ENCODE data around the gene KRTAP4-8.
"Not testable (repeated sequence)": the region's sequence is repeated elsewhere in the genome, so short reads cannot be mapped to it uniquely, and the experiment has no call there.

GRCh38 chr17:41117846-41118386 lies 20.0 kb upstream of the KRTAP4-8 start, which contains the start of gene KRTAP4-11:
- not testable (repeated sequence) for TF ChIP-seq CHD2 (IDR thresholded peaks at IDR 0.05; ENCODE audit: low read length); POLR2AphosphoS5 (IDR thresholded peaks at IDR 0.05; ENCODE audit: low read depth, low read length); JUN (IDR thresholded peaks at IDR 0.05; ENCODE audit: low read depth, low read length); RAD21 (IDR thresholded peaks at IDR 0.05 in 1 of 2, conservative IDR thresholded peaks at IDR 0.05 in 1 of 2; ENCODE audit: low read depth in 2 of 2, low read length in 2 of 2); EP300 (IDR thresholded peaks at IDR 0.05; ENCODE audit: borderline replicate concordance in 1 of 2, low read depth in 2 of 2, low read length in 2 of 2); ASH2L (IDR thresholded peaks at IDR 0.05; ENCODE audit: low read length); JUND (IDR thresholded peaks at IDR 0.05; ENCODE audit: low read length); SP2 (IDR thresholded peaks at IDR 0.05; ENCODE audit: low read length); NRF1 (IDR thresholded peaks at IDR 0.05; ENCODE audit: low read depth, low read length); TAF1 (IDR thresholded peaks at IDR 0.05; ENCODE audit: low read depth, low read length); CEBPB (IDR thresholded peaks at IDR 0.05; ENCODE audit: low read depth, low read length)
- TF ChIP-seq, protein P1, sequence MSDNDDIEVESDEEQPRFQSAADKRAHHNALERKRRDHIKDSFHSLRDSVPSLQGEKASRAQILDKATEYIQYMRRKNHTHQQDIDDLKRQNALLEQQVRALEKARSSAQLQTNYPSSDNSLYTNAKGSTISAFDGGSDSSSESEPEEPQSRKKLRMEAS (IDR thresholded peaks at IDR 0.05) = not testable (repeated sequence)
- TF ChIP-seq, protein P2, sequence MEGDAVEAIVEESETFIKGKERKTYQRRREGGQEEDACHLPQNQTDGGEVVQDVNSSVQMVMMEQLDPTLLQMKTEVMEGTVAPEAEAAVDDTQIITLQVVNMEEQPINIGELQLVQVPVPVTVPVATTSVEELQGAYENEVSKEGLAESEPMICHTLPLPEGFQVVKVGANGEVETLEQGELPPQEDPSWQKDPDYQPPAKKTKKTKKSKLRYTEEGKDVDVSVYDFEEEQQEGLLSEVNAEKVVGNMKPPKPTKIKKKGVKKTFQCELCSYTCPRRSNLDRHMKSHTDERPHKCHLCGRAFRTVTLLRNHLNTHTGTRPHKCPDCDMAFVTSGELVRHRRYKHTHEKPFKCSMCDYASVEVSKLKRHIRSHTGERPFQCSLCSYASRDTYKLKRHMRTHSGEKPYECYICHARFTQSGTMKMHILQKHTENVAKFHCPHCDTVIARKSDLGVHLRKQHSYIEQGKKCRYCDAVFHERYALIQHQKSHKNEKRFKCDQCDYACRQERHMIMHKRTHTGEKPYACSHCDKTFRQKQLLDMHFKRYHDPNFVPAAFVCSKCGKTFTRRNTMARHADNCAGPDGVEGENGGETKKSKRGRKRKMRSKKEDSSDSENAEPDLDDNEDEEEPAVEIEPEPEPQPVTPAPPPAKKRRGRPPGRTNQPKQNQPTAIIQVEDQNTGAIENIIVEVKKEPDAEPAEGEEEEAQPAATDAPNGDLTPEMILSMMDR (IDR thresholded peaks at IDR 0.05; ENCODE audit: control extremely low read depth in 1 of 3, insufficient read depth in 1 of 3, low read depth in 1 of 3, low read length in 3 of 3) = not testable (repeated sequence)
